GM19043 (cell line): Measurements from ENCODE around the gene SLX4IP.

Experiments used
- ATAC-seq: cut with Tn5 transposase; IDR thresholded peaks from one replicate; pipeline ENCODE4 v1.9.1; 2021; ENCODE audit warnings: low read depth; ENCODE audit not compliant: unreplicated experiment

Gene SLX4IP

GRCh38 chr20:10427060-10427692 lies 7.9 kb upstream of the SLX4IP start:
- ATAC-seq, result no peak

GRCh38 chr20:10428008-10428407 lies 7.1 kb upstream of the SLX4IP start:
- no peak for ATAC-seq

DNA sequence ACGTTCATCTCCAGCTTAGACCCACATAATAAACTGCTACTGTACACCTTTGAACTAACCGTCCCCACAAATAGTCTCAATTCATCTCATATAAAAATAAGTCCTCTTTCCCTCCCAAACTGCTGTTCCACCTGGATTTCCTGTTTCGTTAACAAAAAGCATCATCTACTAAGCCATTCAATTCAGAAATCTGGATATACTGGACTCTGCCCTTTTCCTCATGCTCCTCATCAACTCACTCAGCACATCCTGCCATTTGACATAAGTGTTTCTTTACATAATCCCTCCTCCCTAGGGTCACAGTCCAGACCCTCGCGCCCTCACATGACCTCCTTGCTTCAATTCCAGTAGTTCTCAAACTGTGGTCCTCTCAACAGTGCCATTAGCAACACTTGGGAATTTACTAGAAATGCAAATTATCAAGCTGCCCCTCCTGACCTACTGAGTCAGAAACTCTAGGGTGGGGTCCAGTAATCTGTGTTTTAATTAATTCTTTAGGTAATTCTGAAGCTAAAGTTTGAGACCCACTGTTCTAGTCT lies 5.6 kb upstream of the SLX4IP start:
- no peak for ATAC-seq

GRCh38 chr20:10430000-10430466 lies 5.1 kb upstream of the SLX4IP start:
- no peak for ATAC-seq

DNA sequence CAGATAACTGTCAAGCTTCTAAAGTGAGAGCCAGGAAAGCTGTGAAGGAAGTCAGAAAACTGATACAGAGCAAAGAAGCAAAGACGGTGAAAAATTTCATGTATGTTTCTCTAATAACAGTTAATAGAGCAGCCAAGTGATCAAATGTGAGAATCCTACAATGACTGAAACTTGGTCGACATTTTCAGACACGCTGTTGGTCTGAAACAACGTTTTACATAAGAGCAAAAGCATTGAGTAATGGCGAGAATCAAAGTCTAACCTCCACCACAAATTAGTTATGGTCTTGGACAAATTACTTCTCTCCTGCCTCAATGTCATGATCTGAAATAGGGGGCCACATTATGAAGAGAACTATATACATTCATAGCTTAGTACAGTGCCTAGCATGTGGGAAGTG lies 4.4 kb upstream of the SLX4IP start:
- ATAC-seq, result no peak

GRCh38 chr20:10432079-10432478 lies 3.0 kb upstream of the SLX4IP start:
- ATAC-seq, result no peak

DNA sequence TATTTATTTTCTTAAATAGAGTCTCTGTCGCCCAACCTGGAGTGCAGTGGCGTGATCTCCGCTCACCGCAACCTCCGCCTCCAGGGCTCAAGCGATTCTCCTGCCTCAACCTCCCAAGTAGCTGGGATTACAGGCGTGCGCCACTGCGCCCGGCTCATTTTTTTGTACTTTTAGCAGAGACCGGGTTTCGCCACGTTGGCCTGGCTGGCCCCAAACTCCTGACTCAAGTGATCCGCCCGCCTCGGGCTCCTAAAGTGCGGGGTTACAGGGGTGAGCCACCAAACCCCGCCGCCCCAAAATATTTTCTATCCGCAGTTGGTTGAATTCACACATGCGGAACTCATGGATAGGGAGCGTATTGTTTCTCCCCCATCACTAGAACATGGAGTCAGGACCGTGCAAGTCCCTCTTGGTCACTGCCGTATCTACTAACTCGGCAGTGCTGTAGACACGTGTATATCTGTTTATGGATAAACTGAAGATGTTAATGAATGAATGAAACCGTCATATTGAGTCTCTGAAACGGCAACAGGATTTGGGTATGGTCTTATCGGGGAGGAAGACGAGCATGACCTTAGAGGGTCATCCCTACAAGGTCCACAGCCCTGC lies 2.0 kb upstream of the SLX4IP start:
- no peak for ATAC-seq

DNA sequence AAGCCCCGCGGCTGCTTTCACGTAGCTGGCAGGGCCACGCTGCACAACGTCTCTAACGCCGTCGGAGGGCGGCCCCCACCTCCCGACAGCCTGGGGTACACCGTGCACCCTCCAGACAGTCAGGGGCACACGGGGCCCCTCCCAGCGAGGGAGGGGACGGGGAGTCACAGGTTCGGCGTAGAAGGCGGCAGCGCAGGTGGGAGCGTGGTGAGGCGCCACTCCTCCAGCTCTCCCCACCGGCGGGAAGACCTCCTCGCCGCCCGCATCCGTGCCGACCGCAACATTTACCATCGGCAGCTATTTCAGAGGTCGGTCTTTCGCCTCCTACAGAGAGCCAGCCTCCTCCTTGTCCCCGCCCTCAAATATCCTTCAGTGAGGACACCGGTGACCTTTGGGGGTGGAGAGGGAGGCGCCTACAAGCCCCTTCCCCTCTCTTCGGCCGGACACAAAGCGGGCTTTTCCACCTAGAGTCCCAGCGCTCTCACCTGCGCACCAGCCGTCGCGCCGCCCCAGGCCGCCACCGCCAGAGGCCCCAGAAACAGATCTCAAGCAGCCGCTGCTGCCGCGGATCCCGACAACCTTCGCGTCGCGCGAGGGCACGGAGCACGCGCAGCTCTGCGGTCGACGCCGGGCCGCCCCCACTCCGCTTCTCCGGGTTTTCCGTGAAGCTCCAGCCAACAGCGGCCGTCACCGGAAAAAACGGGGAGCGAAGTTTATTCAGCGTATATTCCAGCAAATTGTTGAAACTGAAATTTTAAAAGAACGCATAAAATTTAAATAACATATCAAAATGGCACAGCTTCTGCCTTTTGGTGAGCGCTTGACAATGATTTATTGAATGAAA lies 1.3 kb upstream of the SLX4IP start, which contains the start of gene MKKS:
Gene MKKS (minus strand): TSS at position 600 of the 844 bp plus-strand sequence. CDS start 20,708 bp downstream, outside the sequence.
- peak; percentile 35 for ATAC-seq

DNA sequence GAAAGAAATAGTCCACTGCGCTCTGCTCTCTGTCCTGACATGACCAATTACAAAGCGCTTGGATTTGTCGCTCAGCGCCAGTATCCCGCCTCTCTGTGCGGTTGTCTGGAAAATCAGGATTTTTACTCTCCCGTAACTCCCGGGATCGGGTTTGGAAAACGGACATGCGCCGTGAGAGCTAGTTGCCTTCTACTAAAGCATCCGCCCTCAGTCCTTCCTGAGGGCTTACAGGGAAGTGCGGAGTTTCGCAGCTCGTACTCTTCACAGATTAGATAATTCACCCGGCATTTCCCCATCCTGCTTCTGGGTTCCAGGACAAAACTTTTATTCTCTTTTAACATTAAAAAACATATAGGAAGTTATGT lies 656 bp upstream of the SLX4IP start:
- ATAC-seq, result peak; percentile 34

DNA sequence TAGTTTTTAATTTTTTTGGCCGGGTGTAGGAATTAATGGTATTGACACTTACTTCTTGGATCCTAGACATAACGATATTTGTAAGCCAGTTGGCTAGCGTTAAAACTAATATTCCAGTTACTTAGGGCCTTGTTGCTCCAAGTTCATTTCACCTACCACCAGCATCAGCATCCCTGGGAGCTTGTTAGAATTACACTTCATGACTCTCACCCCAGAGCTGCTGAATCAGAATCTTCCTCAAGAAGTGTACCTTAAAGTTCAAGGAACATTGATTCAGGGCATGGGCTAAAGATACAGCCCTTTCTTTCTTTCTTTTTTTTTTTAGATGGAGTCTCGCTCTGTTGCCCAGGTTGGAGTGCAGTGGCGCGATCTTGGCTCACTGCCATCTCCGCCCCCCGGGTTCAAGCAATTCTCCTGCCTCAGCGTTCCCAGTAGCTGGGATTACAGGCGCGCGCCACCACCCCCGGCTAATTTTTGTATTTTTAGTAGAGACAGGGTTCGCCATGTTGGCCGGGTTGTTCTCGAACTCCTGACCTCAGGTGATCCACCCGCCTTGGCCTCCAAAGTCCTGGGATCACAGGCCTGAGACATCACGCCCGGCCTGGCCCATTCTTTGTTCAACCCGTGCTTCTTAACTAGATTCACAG lies 1.1 kb downstream of the SLX4IP start:
- no peak for ATAC-seq

GRCh38 chr20:10438217-10438616 lies 3.1 kb downstream of the SLX4IP start:
- ATAC-seq, result no peak

DNA sequence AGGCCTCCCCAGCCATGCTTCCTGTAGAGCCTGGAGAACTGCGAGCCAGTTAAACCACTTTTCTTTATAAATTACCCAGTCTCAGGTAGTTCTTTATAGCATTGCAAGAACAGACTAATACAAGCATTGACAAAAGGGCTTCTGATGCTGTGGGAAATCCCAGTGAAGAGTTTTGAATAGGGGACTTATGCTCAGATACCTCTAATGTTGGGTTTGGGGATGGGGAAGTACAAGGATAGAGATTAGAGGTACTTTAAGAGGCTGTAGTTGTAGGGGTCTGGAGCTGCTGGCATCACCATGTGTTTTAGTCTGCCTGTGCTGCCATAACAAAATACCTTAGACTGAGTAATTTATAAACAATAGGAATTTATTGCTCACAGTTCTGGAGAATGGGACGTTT lies 8.8 kb downstream of the SLX4IP start:
- no peak for ATAC-seq

GRCh38 chr20:10445758-10446157 lies 10.7 kb downstream of the SLX4IP start:
- no peak for ATAC-seq

GRCh38 chr20:10447028-10447427 lies 11.9 kb downstream of the SLX4IP start:
- ATAC-seq, result peak; percentile 94

GRCh38 chr20:10448270-10449156 lies 13.4 kb downstream of the SLX4IP start:
- ATAC-seq, result no peak

DNA sequence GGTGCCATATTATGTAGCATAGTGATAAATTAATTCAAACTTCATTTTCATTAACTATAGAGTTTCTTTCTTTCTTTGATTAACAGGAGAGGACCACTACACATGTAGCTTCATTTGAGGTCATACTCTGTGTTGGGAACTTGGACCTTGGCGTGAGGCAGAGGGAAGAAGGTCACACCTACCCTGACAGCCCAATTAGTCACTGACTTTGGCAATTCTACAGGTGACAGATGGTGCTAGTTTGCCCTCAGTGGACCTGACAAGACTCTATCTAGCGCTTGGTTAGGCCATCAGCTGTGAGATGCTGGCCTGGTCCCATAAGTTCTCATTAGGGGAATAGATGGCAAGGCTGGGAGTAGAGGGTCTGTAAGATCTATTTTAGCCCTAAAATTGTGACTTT lies 14.2 kb downstream of the SLX4IP start:
- no peak for ATAC-seq

GRCh38 chr20:10453241-10453640 lies 18.1 kb downstream of the SLX4IP start:
- peak; percentile 90 for ATAC-seq

DNA sequence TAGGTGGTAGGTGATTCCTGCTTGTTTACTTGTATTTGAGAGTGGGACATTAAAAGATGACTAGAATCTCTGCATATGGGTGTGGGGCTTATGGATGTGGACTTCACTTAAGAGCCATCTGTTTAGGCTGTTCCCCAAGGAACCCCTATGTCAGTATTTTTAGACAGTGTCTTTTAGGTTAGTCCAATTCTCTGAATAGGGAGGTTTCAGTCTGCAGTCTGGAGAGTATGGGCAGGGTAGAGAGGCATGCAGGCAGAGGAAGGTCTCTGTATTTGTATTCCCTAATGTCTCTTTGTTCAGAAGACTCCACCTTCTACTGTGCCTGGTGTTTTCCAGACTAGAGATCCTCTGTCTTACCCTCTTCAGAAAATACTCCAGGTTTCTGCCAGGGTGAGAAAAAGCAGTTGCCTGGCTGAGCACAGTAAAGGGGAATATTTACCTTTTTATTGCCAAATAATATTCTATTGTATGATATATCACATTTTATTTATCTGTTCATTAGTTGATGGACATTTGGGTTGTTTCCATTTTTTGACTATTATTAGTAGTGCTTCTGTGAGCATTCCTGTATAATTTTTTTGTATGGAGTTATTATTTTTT lies 19.1 kb downstream of the SLX4IP start:
- no peak for ATAC-seq

GRCh38 chr20:10461495-10461894 lies 26.4 kb downstream of the SLX4IP start:
- ATAC-seq, result no peak
